ENCODE results near the gene EN1. TPM values are rescaled to one million over a fixed set of nuclear protein-coding genes. Genes with fewer than 3 reads are reported as not detected.

The EN1 gene
- 0.60 to 1.1 TPM (median 0.94 TPM) in 5 replicates for total RNA-seq (2022; extraction: Qiagen RNA extraction; ENCODE audit: low read depth)

DNA sequence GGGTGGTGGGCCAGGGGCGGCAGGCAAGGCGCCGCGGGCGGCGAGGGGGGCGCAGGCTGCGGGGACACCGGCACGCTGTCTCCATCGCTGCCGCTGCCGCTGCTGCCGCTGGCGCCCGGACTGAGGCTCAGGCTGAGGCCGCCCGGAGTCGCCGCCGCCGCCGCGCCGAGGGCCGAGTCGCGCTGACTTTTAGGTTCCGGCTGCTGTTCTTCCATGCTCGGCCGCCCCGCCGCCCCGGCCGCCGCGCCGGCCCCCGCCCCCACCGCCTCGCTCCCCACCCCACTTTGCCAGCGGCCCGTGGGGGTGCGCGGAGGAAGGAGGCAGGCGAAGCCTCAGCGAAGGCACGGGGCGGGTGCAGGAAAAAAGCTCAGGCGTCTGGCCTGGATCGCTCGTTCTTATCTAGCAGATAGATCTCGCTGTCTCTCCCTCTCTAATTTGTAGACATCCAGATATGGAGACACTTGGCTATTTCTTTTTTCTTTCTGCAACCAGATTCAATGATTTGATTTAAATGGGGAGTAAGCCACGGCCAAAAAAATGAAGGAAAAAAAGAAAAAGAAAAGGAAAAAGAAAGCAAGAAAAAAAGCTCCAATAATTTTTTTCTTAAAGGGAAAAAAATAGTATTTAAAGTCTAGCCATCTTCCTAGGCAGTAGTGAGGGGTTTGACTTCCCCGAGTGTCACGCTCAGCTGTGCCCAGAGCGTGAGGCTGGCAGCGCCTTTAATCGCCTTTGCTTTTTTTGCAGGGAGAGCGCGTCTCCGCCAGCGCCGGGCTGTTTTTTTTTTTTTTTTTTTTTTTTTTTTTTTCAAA lies at the start of gene EN1:
EN1 (minus strand) TSS at position 696 of the 809 bp plus-strand sequence; CDS start at position 215, 481 bp downstream.

Other genes with a start within 250 kb of the EN1 start
- gene MARCO, start 94.5 kb upstream of the EN1 start, total RNA-seq (2022; extraction: Qiagen RNA extraction; ENCODE audit: low read depth), result 0.09 to 0.11 TPM in 2 of 5 replicates, not detected in the others